Prostate gland (tissue), 2 donors: ENCODE measurements around the gene AURKA. TPM values are rescaled to one million over a fixed set of nuclear protein-coding genes. Genes with fewer than 3 reads are reported as not detected.

Source experiments
- DNase-seq: peaks from one replicate; pipeline ENCODE4 v3.0.0-alpha.2; 2019; ENCODE audit warnings: low spot score
- H3K27ac ChIP-seq, 2 donors: fragments of 200-600 bp; sonication (generic); 2 replicates each; pipeline ENCODE4 v1.5.1; 2017 to 2019
- H3K27me3 ChIP-seq: fragments of 200-600 bp; sonication (generic); replicated peaks from 2 replicates; pipeline ENCODE4 v1.5.1; 2019; ENCODE audit not compliant: insufficient read depth
- H3K36me3 ChIP-seq, 2 donors: fragments of 200-600 bp; sonication (generic); 1 replicate in 1 of 2; 2 replicates in 1 of 2; pipeline versions ENCODE4 v1.5.1 to v1.8.1; 2017 to 2019
- H3K4me1 ChIP-seq: fragments of 200-600 bp; sonication (generic); replicated peaks from 2 replicates; pipeline ENCODE4 v1.5.1; 2019
- H3K4me3 ChIP-seq, 2 donors: fragments of 200-600 bp; sonication (generic); 2 replicates each; pipeline ENCODE4 v1.5.1; 2017 to 2019
- H3K9me3 ChIP-seq: fragments of 200-600 bp; sonication (generic); 2 replicates; pipeline ENCODE4 v1.5.1; 2017
- CTCF ChIP-seq, 4 experiments: fragments of 200-600 bp in 2 of 4; fragments of 450-650 bp in 2 of 4; sonication (generic) in 2 of 4; IDR thresholded peaks; 1 replicate in 3 of 4; 2 replicates in 1 of 4; pipeline ENCODE4 v1.5.1; 2016 to 2019; ENCODE audit warnings: antibody characterized with exemption in 4 of 4, mild to moderate bottlenecking in 2 of 4, moderate library complexity in 2 of 4
- POLR2A ChIP-seq: fragments of 450-650 bp; IDR thresholded peaks from one replicate; pipeline ENCODE4 v1.6.1; 2016; ENCODE audit warnings: antibody characterized with exemption, mild to moderate bottlenecking
- POLR2AphosphoS5 ChIP-seq: sonication (generic); formaldehyde crosslinking; IDR thresholded peaks from one replicate; pipeline ENCODE4 v1.6.1; 2017; ENCODE audit warnings: antibody characterized with exemption
- WGBS: methylation state at CpG from one replicate; pipeline ENCODE4 v1.1.5; 2018; 5-methylcytosine and 5-hydroxymethylcytosine counted together
- intact Hi-C: fragments of 100-400 bp; cut with DNase I; formaldehyde crosslinking; loops from one replicate; pipeline ENCODE4 v1.14.2; 2022
- total RNA-seq, 2 donors: library from RNA; depleted of rRNA; stranded (reverse); fragments of >200 nt; gene quantifications; one replicate each; pipeline ENCODE4 v1.1.0, GENCODE V29; 2016

AURKA gene
- total RNA-seq, 2 donors from 2014 or later: 2.6 to 9.9 TPM

DNA sequence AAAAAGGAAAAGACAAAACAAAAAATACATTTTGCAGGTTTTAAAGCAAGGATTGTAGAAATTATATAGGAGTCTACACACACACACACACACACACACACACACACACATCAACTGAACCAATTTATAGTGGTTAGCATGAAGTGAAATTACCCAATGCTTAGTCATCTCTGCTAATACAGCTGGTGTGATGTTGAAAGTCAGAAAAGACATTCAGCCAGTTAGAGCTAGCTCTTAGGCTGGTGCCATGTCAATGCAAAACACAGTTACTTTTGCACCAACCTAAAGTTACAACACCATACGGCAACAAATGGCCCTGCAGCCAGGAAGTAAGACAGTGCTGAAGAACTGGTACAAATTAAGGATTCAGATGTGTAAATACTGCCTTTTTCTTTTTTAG lies 18.1 kb downstream of the AURKA start:
- no peaks in the 10 kb centered on the region for H3K9me3 ChIP-seq

DNA sequence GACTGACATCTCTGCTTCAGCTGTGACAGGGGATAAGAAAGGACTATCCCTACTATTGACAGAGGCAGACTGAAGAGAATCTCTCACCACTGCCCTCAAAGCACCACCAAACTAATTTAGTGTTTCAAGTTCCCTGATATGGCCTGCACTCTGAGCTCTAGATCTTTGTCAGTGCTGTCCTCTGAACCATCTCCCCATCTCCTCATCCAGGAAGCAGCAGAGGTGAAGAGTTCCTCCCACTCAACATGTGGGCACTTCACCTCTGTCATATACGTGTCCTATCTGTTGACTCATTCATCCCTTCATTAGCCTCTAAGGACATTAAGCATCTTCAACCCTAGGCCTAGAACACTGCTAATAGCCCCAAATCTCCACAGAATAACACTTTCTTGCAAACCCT lies 19.2 kb downstream of the AURKA start:
- intact Hi-C loops: no loop called here
- no peak overlapping the region for H3K27ac ChIP-seq
- no peak for DNase-seq
- no peak overlapping the region for H3K4me3 ChIP-seq
- no peaks in the 10 kb centered on the region for H3K4me1 ChIP-seq
- no peaks in the 10 kb centered on the region for H3K9me3 ChIP-seq
- 84% methylated on average over 1 of the region's 1 CpG for WGBS
- TF ChIP-seq POLR2AphosphoS5 (no peak), CTCF (IDR thresholded peaks at IDR 0.05) (no peak), POLR2A (no peak)
- no peaks in the 10 kb centered on the region for H3K27me3 ChIP-seq
- no peaks in the 10 kb centered on the region for H3K36me3 ChIP-seq

More for the DNA sequence above, 18.1 kb downstream of the AURKA start:
- Histone ChIP-seq H3K27ac (no peak overlapping the region), H3K36me3 (no peaks in the 10 kb centered on the region), H3K27me3 (no peaks in the 10 kb centered on the region), H3K4me3 (no peak overlapping the region), H3K4me1 (no peaks in the 10 kb centered on the region)
- WGBS: 70% methylated on average over 1 of the region's 1 CpG
- TF ChIP-seq POLR2A: no peak
- no peak for TF ChIP-seq CTCF (IDR thresholded peaks at IDR 0.05)
- TF ChIP-seq POLR2AphosphoS5: no peak
- DNase-seq: no peak
- intact Hi-C loops: no loop called here

DNA sequence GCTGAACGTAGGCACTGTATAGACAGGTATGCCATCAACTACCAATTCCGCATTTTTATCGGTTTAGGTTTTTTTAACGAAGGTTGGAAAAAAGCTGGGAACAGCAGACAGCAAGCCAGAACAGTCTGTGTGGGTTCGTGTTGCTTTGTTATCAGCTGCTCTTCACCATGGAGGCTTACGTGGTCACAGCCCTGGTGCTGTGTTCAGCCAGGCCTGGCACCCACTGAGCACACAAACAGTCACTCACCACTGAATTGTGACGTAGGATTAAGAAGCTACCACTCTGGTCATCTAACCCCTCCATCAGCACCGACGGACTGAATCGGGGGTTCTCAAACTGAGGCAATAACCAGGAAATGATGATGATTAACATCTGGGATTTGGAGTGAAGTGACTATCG lies 20.0 kb downstream of the AURKA start:
- no peak overlapping the region for H3K4me3 ChIP-seq
- no peak for TF ChIP-seq CTCF (IDR thresholded peaks at IDR 0.05)
- no peak for TF ChIP-seq POLR2A
- no peak for TF ChIP-seq POLR2AphosphoS5
- H3K27me3 ChIP-seq: no peaks in the 10 kb centered on the region
- DNase-seq: no peak
- H3K9me3 ChIP-seq: no peaks in the 10 kb centered on the region
- no peak overlapping the region for H3K27ac ChIP-seq
- 92% methylated on average over 11 of the region's 11 CpGs for WGBS
- no peaks in the 10 kb centered on the region for H3K36me3 ChIP-seq
- no peaks in the 10 kb centered on the region for H3K4me1 ChIP-seq
- intact Hi-C loops: no loop called here

GRCh38 chr20:56369179-56369578 lies 22.8 kb downstream of the AURKA start:
- Histone ChIP-seq H3K27me3 (no peaks in the 10 kb centered on the region), H3K27ac (no peak overlapping the region), H3K4me3 (no peak overlapping the region), H3K36me3 (peaks cover 0 to 10% of the 10 kb centered on the region in 2 donors), H3K9me3 (no peaks in the 10 kb centered on the region), H3K4me1 (no peaks in the 10 kb centered on the region)
- 90% methylated on average over 4 of the region's 4 CpGs for WGBS
- intact Hi-C loops: no loop called here
- DNase-seq: no peak
- TF ChIP-seq POLR2A: no peak

GRCh38 chr20:56368351-56369134 lies 23.5 kb downstream of the AURKA start:
- no peaks in the 10 kb centered on the region for H3K27me3 ChIP-seq
- intact Hi-C loops: no loop called here
- no peak overlapping the region for H3K4me3 ChIP-seq
- no peak for DNase-seq
- no peaks in the 10 kb centered on the region for H3K4me1 ChIP-seq
- H3K36me3 ChIP-seq: peaks cover 0 to 10% of the 10 kb centered on the region in 2 donors
- no peak for TF ChIP-seq CTCF (IDR thresholded peaks at IDR 0.05)
- TF ChIP-seq POLR2A: no peak
- TF ChIP-seq POLR2AphosphoS5: no peak
- H3K27ac ChIP-seq: no peak overlapping the region
- H3K9me3 ChIP-seq: no peaks in the 10 kb centered on the region
- 77% methylated on average over 6 of the region's 6 CpGs for WGBS
